Measurements from ENCODE around the gene SLC5A1. TPM values are rescaled to one million over a fixed set of nuclear protein-coding genes. Genes with fewer than 3 reads are reported as not detected.

The SLC5A1 gene
- total and polyA plus RNA-seq, 2 donors from 2014 or later, result 1.0 to 3.0 TPM

DNA sequence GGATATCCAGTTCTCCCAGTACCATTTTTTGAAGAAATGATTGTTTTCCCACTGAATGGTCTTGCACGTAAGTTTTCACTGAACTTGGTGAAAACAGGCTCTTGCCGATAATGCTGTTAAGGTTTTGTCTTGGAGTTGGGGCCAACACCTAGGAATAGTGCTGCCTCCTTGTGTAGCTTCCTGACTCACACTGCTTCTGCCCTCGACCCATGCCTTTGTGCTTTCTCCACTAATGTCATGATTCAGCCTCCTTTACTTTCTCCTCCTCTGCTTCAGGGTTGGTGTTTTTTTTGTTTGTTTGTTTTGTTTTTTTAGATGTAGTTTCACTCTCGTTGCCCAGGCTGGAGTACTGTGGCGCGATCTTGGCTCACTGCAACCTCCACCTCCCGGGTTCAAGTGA lies 30.2 kb downstream of the SLC5A1 start:
- intact Hi-C loops (cut with DNase I), result no loop called here
- no peaks in the 10 kb centered on the region for H3K36me3 ChIP-seq (ENCODE audit: control insufficient read depth in 2 of 3, insufficient read depth in 3 of 3, low read length in 3 of 3)
- FAIRE-seq (no peak), DNase-seq (no peak)
- H3K27ac ChIP-seq (ENCODE audit: low read depth in 2 of 2, low read length in 2 of 2), result peak overlapping the region in 1 of 2 donors; percentile 12
- no peak overlapping the region for H3K4me3 ChIP-seq (ENCODE audit: low read length in 3 of 3)
- no peaks in the 10 kb centered on the region for H3K27me3 ChIP-seq (ENCODE audit: control insufficient read depth, insufficient read depth, low read length)
- H3K9me3 ChIP-seq (ENCODE audit: control insufficient read depth in 2 of 3, insufficient read depth in 1 of 3, low read length in 3 of 3), result no peaks in the 10 kb centered on the region
- TF ChIP-seq, protein P1, sequence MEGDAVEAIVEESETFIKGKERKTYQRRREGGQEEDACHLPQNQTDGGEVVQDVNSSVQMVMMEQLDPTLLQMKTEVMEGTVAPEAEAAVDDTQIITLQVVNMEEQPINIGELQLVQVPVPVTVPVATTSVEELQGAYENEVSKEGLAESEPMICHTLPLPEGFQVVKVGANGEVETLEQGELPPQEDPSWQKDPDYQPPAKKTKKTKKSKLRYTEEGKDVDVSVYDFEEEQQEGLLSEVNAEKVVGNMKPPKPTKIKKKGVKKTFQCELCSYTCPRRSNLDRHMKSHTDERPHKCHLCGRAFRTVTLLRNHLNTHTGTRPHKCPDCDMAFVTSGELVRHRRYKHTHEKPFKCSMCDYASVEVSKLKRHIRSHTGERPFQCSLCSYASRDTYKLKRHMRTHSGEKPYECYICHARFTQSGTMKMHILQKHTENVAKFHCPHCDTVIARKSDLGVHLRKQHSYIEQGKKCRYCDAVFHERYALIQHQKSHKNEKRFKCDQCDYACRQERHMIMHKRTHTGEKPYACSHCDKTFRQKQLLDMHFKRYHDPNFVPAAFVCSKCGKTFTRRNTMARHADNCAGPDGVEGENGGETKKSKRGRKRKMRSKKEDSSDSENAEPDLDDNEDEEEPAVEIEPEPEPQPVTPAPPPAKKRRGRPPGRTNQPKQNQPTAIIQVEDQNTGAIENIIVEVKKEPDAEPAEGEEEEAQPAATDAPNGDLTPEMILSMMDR (IDR thresholded peaks at IDR 0.05; ENCODE audit: borderline replicate concordance, extremely low read depth, insufficient read depth), result no peak
- H3K9ac ChIP-seq (ENCODE audit: low read length in 3 of 3), result no peak overlapping the region
- peaks cover 0 to 27% (median 6%) of the 10 kb centered on the region in 3 donors for H3K4me1 ChIP-seq (ENCODE audit: control insufficient read depth in 2 of 3, insufficient read depth in 2 of 3, low read depth in 1 of 3, low read length in 3 of 3)

GRCh38 chr22:32073823-32074380 lies 30.8 kb downstream of the SLC5A1 start:
- no peak for FAIRE-seq

GRCh38 chr22:32075997-32076760 lies 33.1 kb downstream of the SLC5A1 start:
- FAIRE-seq (no peak), DNase-seq (no peak)
- intact Hi-C loops (cut with DNase I), result no loop called here
- Histone ChIP-seq H3K9ac (ENCODE audit: low read length in 3 of 3) (no peak overlapping the region), H3K4me1 (ENCODE audit: control insufficient read depth in 2 of 3, insufficient read depth in 2 of 3, low read depth in 1 of 3, low read length in 3 of 3) (peaks cover 0 to 39% (median 9%) of the 10 kb centered on the region in 3 donors), H3K27me3 (ENCODE audit: control insufficient read depth, insufficient read depth, low read length) (no peaks in the 10 kb centered on the region), H3K27ac (ENCODE audit: low read depth in 2 of 2, low read length in 2 of 2) (no peak overlapping the region), H3K36me3 (ENCODE audit: control insufficient read depth in 2 of 3, insufficient read depth in 3 of 3, low read length in 3 of 3) (no peaks in the 10 kb centered on the region), H3K4me3 (ENCODE audit: low read length in 3 of 3) (no peak overlapping the region), H3K9me3 (ENCODE audit: control insufficient read depth in 2 of 3, insufficient read depth in 1 of 3, low read length in 3 of 3) (no peaks in the 10 kb centered on the region)
- TF ChIP-seq, protein P1 (IDR thresholded peaks at IDR 0.05; ENCODE audit: borderline replicate concordance, extremely low read depth, insufficient read depth), result no peak

More at GRCh38 chr22:32073823-32074380, 30.8 kb downstream of the SLC5A1 start:
- Histone ChIP-seq H3K4me3 (ENCODE audit: low read length in 3 of 3) (no peak overlapping the region), H3K9me3 (ENCODE audit: control insufficient read depth in 2 of 3, insufficient read depth in 1 of 3, low read length in 3 of 3) (no peaks in the 10 kb centered on the region), H3K4me1 (ENCODE audit: control insufficient read depth in 2 of 3, insufficient read depth in 2 of 3, low read depth in 1 of 3, low read length in 3 of 3) (peaks cover 0 to 27% (median 6%) of the 10 kb centered on the region in 3 donors), H3K27ac (ENCODE audit: low read depth in 2 of 2, low read length in 2 of 2) (peak overlapping the region in 1 of 2 donors; percentile 12), H3K27me3 (ENCODE audit: control insufficient read depth, insufficient read depth, low read length) (no peaks in the 10 kb centered on the region), H3K9ac (ENCODE audit: low read length in 3 of 3) (no peak overlapping the region), H3K36me3 (ENCODE audit: control insufficient read depth in 2 of 3, insufficient read depth in 3 of 3, low read length in 3 of 3) (no peaks in the 10 kb centered on the region)
- DNase-seq, result peak; percentile 35 to 76 (median 45)
- intact Hi-C loops (cut with DNase I), result no loop called here
- TF ChIP-seq, protein P1 (IDR thresholded peaks at IDR 0.05; ENCODE audit: borderline replicate concordance, extremely low read depth, insufficient read depth), result no peak
